ENCODE results near the gene CUL1. TPM values are rescaled to one million over a fixed set of nuclear protein-coding genes. Genes with fewer than 3 reads are reported as not detected.

Gene CUL1
- total and polyA plus RNA-seq, 2 experiments from 2014 or later: 35.6 to 71.3 TPM

GRCh38 chr7:148657929-148658328, 40.8 kb upstream of the CUL1 start (continued):
- TF ChIP-seq ZNF462 (CRISPR knock-in tag; IDR thresholded peaks at IDR 0.05): no peak
- TF ChIP-seq ETS1 (IDR thresholded peaks at IDR 0.05): no peak

- Histone ChIP-seq H3K79me2 (replicated peaks; ENCODE audit: insufficient read depth) (no peaks in the 10 kb centered on the region), H3K9me2 (ENCODE audit: insufficient read depth) (no peaks in the 10 kb centered on the region), H3K4me2 (no peak overlapping the region), H3K27me3 (ENCODE audit: insufficient read depth) (no peaks in the 10 kb centered on the region), H3F3A (replicated peaks; ENCODE audit: low read depth) (no peaks in the 10 kb centered on the region), H3K27ac (ENCODE audit: low read depth) (no peak overlapping the region), H3K36me3 (ENCODE audit: insufficient read depth) (no peaks in the 10 kb centered on the region), H3K4me1 (ENCODE audit: insufficient read depth) (no peaks in the 10 kb centered on the region), H2AFZ (peak overlapping the region; percentile 76; the same call in 1 of the 2 replicates), H3K4me3 (no peak overlapping the region), H4K20me1 (replicated peaks; ENCODE audit: insufficient read depth) (no peaks in the 10 kb centered on the region)
- DNase-seq (ENCODE audit: low spot score) (no peak), ATAC-seq (no peak)
- no peaks in the 10 kb centered on the region; the same call in 2 of the 3 replicates for H3K9me3 Mint-ChIP-seq
- no peak overlapping the region for H3K27ac Mint-ChIP-seq
- H3K27me3 Mint-ChIP-seq (ENCODE audit: insufficient read depth, low read depth, poor library complexity): peaks cover 1% of the 10 kb centered on the region
- no peak overlapping the region for H3K4me3 Mint-ChIP-seq
- TF ChIP-seq CREB1 (CRISPR knock-in tag; IDR thresholded peaks at IDR 0.05; ENCODE audit: low read depth) (no peak), POLR2AphosphoS5 (IDR thresholded peaks at IDR 0.05; ENCODE audit: low read depth) (no peak)
- no peaks in the 10 kb centered on the region for H3K36me3 Mint-ChIP-seq (ENCODE audit: low read depth)
- no peaks in the 10 kb centered on the region for H3K4me1 Mint-ChIP-seq
These were observed 37.2 kb upstream of the CUL1 start for GRCh38 chr7:148661471-148661870.
